Left ventricle myocardium superior (tissue), 1 donor: ENCODE data around the gene ANKHD1. TPM values are rescaled to one million over a fixed set of nuclear protein-coding genes. Genes with fewer than 3 reads are reported as not detected.

Experiments used
- ATAC-seq: fragments of 200-7000 bp; cut with Tn5 transposase; one replicate; pipeline ENCODE4 v1.9.1; 2020; ENCODE audit warnings: mild to moderate bottlenecking, moderate library complexity
- DNase-seq: peaks from one replicate; pipeline ENCODE4 v3.0.0-alpha.2; 2020
- intact Hi-C: fragments of 100-400 bp; cut with micrococcal nuclease; formaldehyde crosslinking; loops from one replicate; pipeline ENCODE4 v1.11.0; 2022
- total RNA-seq: library from RNA; stranded (reverse); fragmentation: NEBNext Ultra II Directional; extraction: Animal tissue kit (Norgen Biotek cat#: 25700); gene quantifications from one replicate; pipeline ENCODE4 v1.2.1, GENCODE V29; 2021
- donor health status: DM: no; HTN: yes; CAD: no; lungs with severe emphysema.

Gene ANKHD1
- total RNA-seq, 1 donor from 2014 or later: 66.1 TPM

DNA sequence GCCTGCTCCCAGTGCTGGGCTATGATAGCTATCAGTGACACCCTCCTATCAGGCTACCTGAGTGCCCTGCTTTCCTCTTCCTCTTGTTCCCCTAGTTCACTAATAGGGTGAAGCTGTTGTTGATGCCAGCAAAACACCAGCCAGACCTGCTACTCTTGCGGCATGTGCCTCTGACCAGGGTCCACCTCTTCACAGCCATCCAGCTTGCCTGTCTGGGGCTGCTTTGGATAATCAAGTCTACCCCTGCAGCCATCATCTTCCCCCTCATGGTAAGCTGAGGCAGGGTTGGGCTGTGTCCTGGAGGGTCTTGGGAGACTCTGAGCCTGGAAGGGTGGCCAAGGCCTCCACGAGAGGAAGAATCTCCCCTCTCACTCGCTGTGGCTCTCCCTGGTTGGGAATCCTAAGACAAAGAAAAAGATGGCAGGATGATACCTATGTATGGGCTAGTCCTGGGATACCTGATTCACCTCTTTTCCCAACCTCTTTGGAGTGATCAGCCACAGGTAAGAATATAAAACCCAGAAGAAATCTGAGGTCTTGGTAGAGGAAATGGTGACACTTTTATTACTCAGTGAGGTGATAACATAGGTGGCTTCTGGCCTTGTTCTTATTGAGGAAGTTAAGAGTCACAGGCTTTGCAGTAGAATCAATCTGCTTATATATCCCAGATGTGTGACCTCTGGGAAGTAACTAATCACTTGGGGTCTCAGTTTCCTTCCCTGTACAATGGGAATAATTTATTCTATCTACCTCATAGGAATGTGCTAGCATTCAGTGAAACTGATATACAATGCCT lies 30.1 kb upstream of the ANKHD1 start:
- DNase-seq (no peak), ATAC-seq (no peak)
- intact Hi-C loops: no loop called here

- DNase-seq (peak; percentile 75), ATAC-seq (peak; percentile 86)
- intact Hi-C loops: no loop called here
Measured at GRCh38 chr5:140372971-140373487, 28.6 kb upstream of the ANKHD1 start.

DNA sequence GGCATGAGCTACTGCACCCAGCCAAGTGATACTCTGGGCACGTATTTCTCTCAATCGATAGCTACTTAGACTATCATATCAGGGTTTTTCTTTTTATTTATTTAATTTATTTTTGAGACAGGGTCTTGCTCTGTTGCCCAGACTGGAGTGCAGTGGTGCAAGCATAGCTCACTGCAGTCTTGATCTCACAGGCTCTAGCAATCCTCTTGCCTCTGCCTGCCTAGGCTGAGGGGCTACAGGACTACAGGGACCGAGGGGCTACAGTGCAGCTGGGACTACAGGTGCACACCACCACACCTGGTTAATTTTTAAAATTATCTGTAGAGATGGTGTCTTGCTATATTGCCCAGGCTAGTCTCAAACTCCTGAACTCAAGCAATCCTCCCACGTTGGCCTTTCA lies 20.3 kb upstream of the ANKHD1 start:
- DNase-seq (no peak), ATAC-seq (no peak)
- intact Hi-C loops: no loop called here

DNA sequence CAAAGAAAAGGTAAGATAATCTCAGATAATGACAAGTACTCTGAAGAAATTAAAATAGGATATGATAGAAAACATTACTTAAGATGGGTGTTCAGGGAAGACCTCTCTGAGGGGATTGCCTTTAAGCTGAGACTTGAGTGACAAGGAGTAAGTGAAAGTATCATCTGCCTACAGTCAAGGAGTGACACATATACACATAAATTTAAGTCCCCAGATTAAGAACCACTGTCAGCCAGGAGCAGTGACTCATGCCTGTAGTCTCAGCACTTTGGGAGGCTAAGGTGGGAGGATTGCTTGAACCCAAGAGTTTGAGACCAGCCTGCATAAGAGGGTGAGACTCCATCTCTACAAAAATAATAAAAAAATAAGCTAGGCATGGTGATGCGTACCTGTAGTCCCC lies 19.7 kb upstream of the ANKHD1 start:
- intact Hi-C loops: no loop called here
- ATAC-seq (no peak), DNase-seq (no peak)

GRCh38 chr5:140382866-140383265 lies 18.8 kb upstream of the ANKHD1 start:
- ATAC-seq (no peak), DNase-seq (no peak)
- intact Hi-C loops: no loop called here

- intact Hi-C loops: no loop called here
Measured at GRCh38 chr5:140383300-140383699, 18.3 kb upstream of the ANKHD1 start.

GRCh38 chr5:140388052-140388451 lies 13.6 kb upstream of the ANKHD1 start:
- DNase-seq (no peak), ATAC-seq (no peak)
- intact Hi-C loops: no loop called here

More at GRCh38 chr5:140383300-140383699, 18.3 kb upstream of the ANKHD1 start:
- no peak for DNase-seq
- ATAC-seq: no peak

DNA sequence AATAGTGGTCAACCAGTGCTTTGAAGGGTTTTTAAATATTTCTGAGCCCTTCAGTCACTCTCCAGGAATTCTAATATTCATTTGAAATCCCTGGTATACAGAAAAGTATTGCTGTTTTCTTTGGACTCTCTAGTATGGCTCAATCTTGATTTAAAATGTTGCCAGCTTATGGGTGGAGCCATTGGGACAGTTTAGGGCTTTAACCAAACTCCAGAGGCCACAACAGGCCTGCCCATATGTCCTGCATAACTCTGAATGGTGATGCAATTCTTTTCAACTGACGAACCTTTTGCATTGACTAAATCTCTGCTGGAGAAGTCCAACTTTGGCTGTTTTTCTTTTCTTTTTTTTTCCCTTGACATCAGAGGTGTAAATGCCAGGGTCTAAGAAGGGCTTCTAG lies 10.3 kb upstream of the ANKHD1 start:
- intact Hi-C loops: no loop called here
- no peak for ATAC-seq
- DNase-seq: no peak

- intact Hi-C loops: no loop called here
- ATAC-seq (no peak), DNase-seq (no peak)
Measured at GRCh38 chr5:140391732-140392131, 9.9 kb upstream of the ANKHD1 start.

DNA sequence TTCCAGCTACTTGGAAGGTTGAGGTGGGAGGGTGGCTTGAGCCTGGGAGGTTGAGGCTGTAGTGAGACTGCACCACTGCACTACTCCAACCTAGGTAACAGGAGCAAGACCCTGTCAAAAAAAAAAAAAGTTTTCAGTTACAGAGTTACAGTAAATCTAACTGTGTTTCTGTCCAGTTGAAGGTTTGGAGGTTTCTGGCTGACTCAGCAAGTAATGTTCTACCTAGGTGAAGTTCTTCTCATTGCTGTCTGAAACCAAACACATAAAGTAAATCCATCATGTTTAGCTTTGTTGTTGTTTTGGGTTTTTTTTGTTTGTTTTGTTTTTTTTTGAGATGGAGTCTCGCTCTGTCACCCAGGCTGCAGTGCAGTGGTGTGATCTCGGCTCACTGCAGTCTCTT lies 7.9 kb upstream of the ANKHD1 start:
- ATAC-seq (no peak), DNase-seq (no peak)
- intact Hi-C loops: no loop called here

- ATAC-seq: no peak
- intact Hi-C loops: no loop called here
- no peak for DNase-seq
Measured at GRCh38 chr5:140398379-140398811, 3.2 kb upstream of the ANKHD1 start.

GRCh38 chr5:140399979-140400729 lies 1.5 kb upstream of the ANKHD1 start:
- intact Hi-C loops: no loop called here
- ATAC-seq: no peak
- DNase-seq: no peak

- peak; percentile 92 for DNase-seq
- peak; percentile 86 for ATAC-seq
- intact Hi-C loops: no loop called here
Measured at GRCh38 chr5:140400730-140401361, 787 bp upstream of the ANKHD1 start.

GRCh38 chr5:140402258-140403074 lies 833 bp downstream of the ANKHD1 start:
- peak; percentile 55 for DNase-seq
- no peak for ATAC-seq

DNA sequence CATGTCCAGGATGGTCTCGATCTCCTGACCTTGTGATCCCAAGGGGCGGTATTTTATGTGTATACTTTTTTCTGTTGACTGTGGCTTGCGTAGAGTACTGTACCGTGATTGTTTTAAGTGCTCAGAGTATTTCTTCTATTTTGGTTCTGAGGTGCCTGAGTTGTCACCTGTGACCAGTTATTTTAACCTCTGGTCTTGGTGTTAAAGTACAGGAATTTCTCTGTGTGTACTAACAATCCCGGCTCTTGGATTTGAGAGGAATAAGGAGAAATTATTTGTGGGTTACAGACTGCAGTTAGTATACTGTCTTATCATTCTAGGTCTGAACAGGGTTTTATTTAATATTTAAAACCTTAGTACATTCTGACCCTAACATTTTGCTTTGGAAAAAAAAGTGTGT lies 2.0 kb downstream of the ANKHD1 start:
- ATAC-seq (no peak), DNase-seq (no peak)
- intact Hi-C loops: no loop called here

More at GRCh38 chr5:140402258-140403074, 833 bp downstream of the ANKHD1 start:
- intact Hi-C loops: no loop called here

DNA sequence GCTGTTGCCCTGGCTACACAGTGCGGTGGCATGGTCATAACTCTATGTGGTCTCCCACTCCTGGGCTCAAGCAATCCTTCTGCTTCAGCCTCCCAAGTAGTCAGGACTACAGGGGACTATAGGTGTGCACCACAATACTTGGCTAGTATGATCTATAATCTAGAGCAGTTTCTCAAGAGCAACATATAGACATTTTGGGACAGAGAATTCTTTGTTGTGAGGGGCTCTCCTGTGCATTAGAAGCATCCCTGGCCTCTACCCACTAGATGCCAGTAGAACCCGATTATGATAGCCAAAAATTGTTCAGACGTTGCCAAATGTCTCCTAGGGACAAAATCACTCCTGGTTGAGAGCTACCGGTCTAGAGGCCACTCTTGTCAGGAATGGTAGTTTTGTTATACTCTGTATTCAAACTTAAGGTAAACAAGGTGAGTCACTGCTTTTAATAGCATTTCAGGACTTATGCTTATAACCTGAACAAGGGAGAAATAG lies 7.2 kb downstream of the ANKHD1 start:
- ATAC-seq (peak; percentile 70), DNase-seq (no peak)
- intact Hi-C loops: no loop called here

DNA sequence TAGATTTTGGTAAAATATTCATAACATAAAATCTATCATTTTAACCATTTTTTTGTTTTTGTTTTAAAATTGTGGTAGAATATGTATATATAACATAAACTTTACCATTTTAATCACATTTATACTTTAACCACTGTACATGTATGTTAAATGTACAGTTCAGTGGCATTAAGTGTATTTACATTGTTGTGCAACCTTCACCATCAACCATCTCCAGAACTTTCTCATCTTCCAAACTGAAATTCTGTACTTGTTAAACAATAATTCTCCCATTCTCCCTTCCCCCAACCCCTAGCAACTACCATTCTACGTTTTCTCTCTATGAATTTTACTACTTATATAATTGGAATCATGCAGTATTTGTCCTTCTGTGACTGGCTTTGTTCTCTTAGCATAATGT lies 11.6 kb downstream of the ANKHD1 start:
- DNase-seq: no peak
- intact Hi-C loops: no loop called here
- no peak for ATAC-seq

GRCh38 chr5:140417235-140417634 lies 15.6 kb downstream of the ANKHD1 start:
- intact Hi-C loops: no loop called here
- DNase-seq (no peak), ATAC-seq (no peak)
